HCT116 (cell line): Measurements from ENCODE around the gene INKA1. TPM values are rescaled to one million over a fixed set of nuclear protein-coding genes. Genes with fewer than 3 reads are reported as not detected.
A peak's percentile ranks its signal among the peaks of the same experiment; 100 is the strongest.

Experiments used
- ATAC-seq: fragments of 200-7000 bp; cut with Tn5 transposase; 2 replicates; pipeline ENCODE4 v1.9.1; 2020; ENCODE audit warnings: mild to moderate bottlenecking, moderate library complexity
- BruUV-seq: library from RNA; stranded (reverse); fragments of 400-500 nt; replicated peaks from 2 replicates; lab custom pipeline; 2021; lab: Mats Ljungman, UMichigan
- CTCF ChIA-PET: fragments of 300-600 bp; sonication (Branson Sonifier 250); formaldehyde crosslinking; loops from one replicate; lab custom pipeline; 2021; ENCODE audit warnings: antibody characterized with exemption; lab: Charles Lee
- POLR2A ChIA-PET: fragments of 300-600, 350-600 bp; sonication (Branson Sonifier 250); formaldehyde crosslinking; loops from one replicate; lab custom pipeline; 2021; ENCODE audit warnings: antibody characterized with exemption; lab: Charles Lee
- RAD21 ChIA-PET, 2 experiments: fragments of 300-600 bp; sonication (Branson Sonifier 250); formaldehyde crosslinking; loops; one replicate each; lab custom pipeline; 2023; ENCODE audit warnings: low total read pairs in 2 of 2; ENCODE audit not compliant: uncharacterized antibody in 2 of 2, unreplicated experiment in 2 of 2, low non-redundant PET in 1 of 2; lab: Charles Lee
- DNase-seq: peaks from one replicate; pipeline ENCODE4 v3.0.0-alpha.2; 2010; ENCODE audit warnings: low read depth, low spot score
- H2AFZ ChIP-seq: fragments of 200-600 bp; shearing (Covaris generic), sonication (generic); 2 replicates; pipeline ENCODE4 v1.6.1; 2017; ENCODE audit warnings: low read depth, mixed run types, mixed read lengths, antibody characterized with exemption, low read length; ENCODE audit not compliant: poor library complexity, severe bottlenecking
- H3K27ac ChIP-seq: 2 replicates; pipeline ENCODE4 v1.5.1; 2012; ENCODE audit warnings: low read depth, low read length
- H3K27me3 ChIP-seq: fragments of 200-600 bp; sonication (generic); 2 replicates; pipeline ENCODE4 v1.6.1; 2016; ENCODE audit warnings: mixed run types, low read length, mixed read lengths; ENCODE audit not compliant: insufficient read depth
- H3K36me3 ChIP-seq, 2 experiments: fragments of 200-500 bp in 1 of 2; fragments of 200-600 bp in 1 of 2; sonication (Bioruptor generic) in 1 of 2; sonication (generic) in 1 of 2; 2 replicates each; pipeline versions ENCODE4 v1.5.1 to v1.6.1; 2014 to 2016; ENCODE audit warnings: low read length in 2 of 2, inconsistent platforms in 1 of 2, mixed read lengths in 1 of 2, mixed run types in 1 of 2; ENCODE audit not compliant: insufficient read depth in 2 of 2, control insufficient read depth in 1 of 2
- H3K4me1 ChIP-seq, 2 experiments: fragments of 200-600 bp in 1 of 2; sonication (generic) in 1 of 2; 2 replicates each; pipeline versions ENCODE4 v1.5.1 to v1.6.1; 2012 to 2017; ENCODE audit warnings: low read length in 2 of 2, inconsistent platforms in 1 of 2, mild to moderate bottlenecking in 1 of 2, mixed read lengths in 1 of 2, mixed run types in 1 of 2, moderate library complexity in 1 of 2; ENCODE audit not compliant: insufficient read depth in 2 of 2, control insufficient read depth in 1 of 2
- H3K4me2 ChIP-seq: fragments of 200-600 bp; sonication (generic); 2 replicates; pipeline ENCODE4 v1.6.1; 2017; ENCODE audit warnings: mixed run types, low read length, mixed read lengths
- H3K4me3 ChIP-seq, 2 experiments: fragments of 200-600 bp in 1 of 2; sonication (generic) in 1 of 2; replicated peaks in 1 of 2; 2 replicates each; pipeline ENCODE4 v1.5.1; 2011 to 2016; ENCODE audit warnings: low read length in 2 of 2, control low read depth in 1 of 2, low read depth in 1 of 2, mild to moderate bottlenecking in 1 of 2, mixed read lengths in 1 of 2, mixed run types in 1 of 2
- H3K79me2 ChIP-seq: fragments of 200-600 bp; sonication (generic); 2 replicates; pipeline ENCODE4 v1.6.1; 2017; ENCODE audit warnings: mild to moderate bottlenecking, mixed run types, low read length, moderate library complexity, mixed read lengths; ENCODE audit not compliant: insufficient read depth
- H3K9ac ChIP-seq: fragments of 200-600 bp; sonication (generic); 2 replicates; pipeline ENCODE4 v1.6.1; 2016; ENCODE audit warnings: low read length, mixed read lengths
- H3K9me2 ChIP-seq: fragments of 200-600 bp; sonication (generic), shearing (Covaris generic); 2 replicates; pipeline ENCODE4 v1.6.1; 2017; ENCODE audit warnings: mixed run types, mild to moderate bottlenecking, moderate library complexity; ENCODE audit not compliant: insufficient read depth
- H3K9me3 ChIP-seq, 2 experiments: fragments of 200-500 bp in 1 of 2; fragments of 200-600 bp in 1 of 2; sonication (Bioruptor generic) in 1 of 2; sonication (generic) in 1 of 2; 2 replicates each; pipeline ENCODE4 v1.6.1; 2014 to 2017; ENCODE audit warnings: low read length in 2 of 2, mixed read lengths in 2 of 2, inconsistent platforms in 1 of 2, low read depth in 1 of 2, mild to moderate bottlenecking in 1 of 2, mixed run types in 1 of 2, moderate library complexity in 1 of 2; ENCODE audit not compliant: control insufficient read depth in 1 of 2, insufficient read depth in 1 of 2
- H4K20me1 ChIP-seq: fragments of 200-600 bp; sonication (generic), shearing (Covaris generic); 2 replicates; pipeline ENCODE4 v1.6.1; 2017; ENCODE audit warnings: mixed run types, mild to moderate bottlenecking, moderate library complexity; ENCODE audit not compliant: insufficient read depth
- CEBPB ChIP-seq: IDR thresholded peaks from 2 replicates; pipeline ENCODE4 v1.6.1; 2012; ENCODE audit warnings: low read depth
- EGR1 ChIP-seq: IDR thresholded peaks from 2 replicates; pipeline ENCODE4 v1.6.1; 2012; ENCODE audit warnings: low read depth
- ELF1 ChIP-seq: IDR thresholded peaks from 2 replicates; pipeline ENCODE4 v1.6.1; 2012; ENCODE audit warnings: low read depth, borderline replicate concordance
- EZH2phosphoT487 ChIP-seq: fragments of 200-600 bp; IDR thresholded peaks from 2 replicates; pipeline ENCODE4 v1.6.1; 2018; ENCODE audit warnings: antibody characterized with exemption, borderline replicate concordance
- JUND ChIP-seq: IDR thresholded peaks from 2 replicates; pipeline ENCODE4 v1.6.1; 2012
- SIN3A ChIP-seq: IDR thresholded peaks from 2 replicates; pipeline ENCODE4 v1.6.1; 2012; ENCODE audit warnings: low read depth
- SP1 ChIP-seq: IDR thresholded peaks from 2 replicates; pipeline ENCODE4 v1.6.1; 2012; ENCODE audit warnings: low read depth
- SRF ChIP-seq: IDR thresholded peaks from 2 replicates; pipeline ENCODE4 v1.6.1; 2012; ENCODE audit warnings: low read depth
- YY1 ChIP-seq: IDR thresholded peaks from 2 replicates; pipeline ENCODE4 v1.6.1; 2011; ENCODE audit warnings: low read length, low read depth, moderate library complexity, mild to moderate bottlenecking; ENCODE audit not compliant: insufficient replicate concordance; ENCODE audit errors: extremely low read depth
- intact Hi-C: fragments of 100-400 bp; cut with micrococcal nuclease; formaldehyde crosslinking; loops from 2 replicates; pipeline ENCODE4 v1.10.0; 2022
- total RNA-seq: library from RNA; stranded (reverse); gene quantifications from one replicate; pipeline ENCODE4 v1.2.1, GENCODE V29; 2021; ENCODE audit not compliant: unreplicated experiment
- TF ChIP-seq, protein P1 (sequence below): IDR thresholded peaks from 2 replicates; pipeline ENCODE4 v1.6.1; 2012
- TF ChIP-seq, protein P2 (sequence below): IDR thresholded peaks from 2 replicates; pipeline ENCODE4 v1.6.1; 2012; ENCODE audit warnings: low read depth
- TF ChIP-seq, protein P3 (sequence below): IDR thresholded peaks from 2 replicates; pipeline ENCODE4 v1.6.1; 2012

Gene INKA1
- total RNA-seq, 1 experiment from 2014 or later = 1.6 TPM

DNA sequence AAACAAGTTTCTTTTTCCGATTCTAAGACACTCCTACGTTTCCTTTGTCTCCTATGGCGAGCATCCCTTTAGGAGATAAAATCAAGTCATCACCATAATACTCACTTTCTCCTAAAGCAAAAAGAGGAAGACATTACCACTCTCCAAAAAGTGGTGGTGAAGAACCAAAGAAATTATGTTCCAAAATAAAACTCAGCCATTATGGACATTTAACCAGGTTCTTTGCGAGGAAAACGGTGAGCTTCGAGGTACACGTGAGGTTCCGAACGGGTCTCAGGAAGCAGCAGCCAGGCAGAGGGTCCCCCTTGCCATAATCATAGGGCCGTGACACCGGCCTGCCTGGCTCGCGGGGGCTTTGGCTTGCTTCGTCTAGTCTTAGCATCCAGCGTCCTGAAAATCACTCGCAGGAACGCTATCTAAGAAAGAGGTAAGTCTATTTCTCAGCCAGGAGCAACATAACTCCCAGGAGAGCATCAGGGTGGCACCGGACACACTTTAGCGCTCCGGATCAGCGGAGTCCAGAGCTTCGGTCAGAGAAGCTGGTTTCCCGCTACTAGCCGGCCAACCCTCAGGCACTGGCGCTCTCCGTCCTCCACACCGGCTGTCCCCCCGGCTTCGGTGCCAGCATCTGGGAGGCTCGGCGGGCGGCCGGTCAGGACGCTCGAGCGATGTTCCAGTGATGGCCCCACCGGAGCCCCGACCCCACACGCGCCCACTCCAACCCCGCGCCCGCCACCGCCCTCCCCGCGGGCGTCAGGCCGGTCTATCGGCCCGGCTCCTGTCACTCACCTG lies 17.3 kb upstream of the INKA1 start:
- peaks cover 53% of the 10 kb centered on the region for H3K79me2 ChIP-seq
- no peaks in the 10 kb centered on the region for H3K9me3 ChIP-seq
- ChIA-PET CTCF (interaction anchor here (0.5 to 2.9 kb wide), 2 partner anchors 17 to 361 kb away, joined by 3 to 15 read pairs; partner anchors contain the start of gene INKA1), POLR2A (interaction anchor here (0.6 to 1.1 kb wide), 3 partner anchors 8 to 17 kb away, joined by 3 to 4 read pairs (median 4); no protein-coding TSS in a partner anchor), RAD21 (no interaction called here)
- DNase-seq = no peak
- peaks cover 7 to 18% of the 10 kb centered on the region in 2 experiments; a peak in 3 of 4 replicates for H3K4me1 ChIP-seq
- no peak overlapping the region for H2AFZ ChIP-seq
- no peaks in the 10 kb centered on the region for H3K9me2 ChIP-seq
- H3K27ac ChIP-seq = peak overlapping the region; percentile 73
- intact Hi-C loops = loop anchor here (1.0 kb wide), 1 partner anchor 32 kb away; no protein-coding TSS in a partner anchor
- H3K36me3 ChIP-seq = peaks cover 3 to 7% of the 10 kb centered on the region in 2 experiments; a peak in 3 of 4 replicates
- peak overlapping the region; percentile 54 to 90 for H3K4me3 ChIP-seq
- peak overlapping the region; percentile 89 for H3K9ac ChIP-seq
- H3K4me2 ChIP-seq = peak overlapping the region; percentile 97
- peak; percentile 46 for ATAC-seq
- no peaks in the 10 kb centered on the region for H4K20me1 ChIP-seq
- H3K27me3 ChIP-seq = no peaks in the 10 kb centered on the region
- BruUV-seq = no TSS peak
- TF ChIP-seq, protein P1, sequence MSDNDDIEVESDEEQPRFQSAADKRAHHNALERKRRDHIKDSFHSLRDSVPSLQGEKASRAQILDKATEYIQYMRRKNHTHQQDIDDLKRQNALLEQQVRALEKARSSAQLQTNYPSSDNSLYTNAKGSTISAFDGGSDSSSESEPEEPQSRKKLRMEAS = no peak
- no peak for TF ChIP-seq SIN3A
- no peak for TF ChIP-seq SP1
- no peak for TF ChIP-seq CEBPB
- TF ChIP-seq, protein P2, sequence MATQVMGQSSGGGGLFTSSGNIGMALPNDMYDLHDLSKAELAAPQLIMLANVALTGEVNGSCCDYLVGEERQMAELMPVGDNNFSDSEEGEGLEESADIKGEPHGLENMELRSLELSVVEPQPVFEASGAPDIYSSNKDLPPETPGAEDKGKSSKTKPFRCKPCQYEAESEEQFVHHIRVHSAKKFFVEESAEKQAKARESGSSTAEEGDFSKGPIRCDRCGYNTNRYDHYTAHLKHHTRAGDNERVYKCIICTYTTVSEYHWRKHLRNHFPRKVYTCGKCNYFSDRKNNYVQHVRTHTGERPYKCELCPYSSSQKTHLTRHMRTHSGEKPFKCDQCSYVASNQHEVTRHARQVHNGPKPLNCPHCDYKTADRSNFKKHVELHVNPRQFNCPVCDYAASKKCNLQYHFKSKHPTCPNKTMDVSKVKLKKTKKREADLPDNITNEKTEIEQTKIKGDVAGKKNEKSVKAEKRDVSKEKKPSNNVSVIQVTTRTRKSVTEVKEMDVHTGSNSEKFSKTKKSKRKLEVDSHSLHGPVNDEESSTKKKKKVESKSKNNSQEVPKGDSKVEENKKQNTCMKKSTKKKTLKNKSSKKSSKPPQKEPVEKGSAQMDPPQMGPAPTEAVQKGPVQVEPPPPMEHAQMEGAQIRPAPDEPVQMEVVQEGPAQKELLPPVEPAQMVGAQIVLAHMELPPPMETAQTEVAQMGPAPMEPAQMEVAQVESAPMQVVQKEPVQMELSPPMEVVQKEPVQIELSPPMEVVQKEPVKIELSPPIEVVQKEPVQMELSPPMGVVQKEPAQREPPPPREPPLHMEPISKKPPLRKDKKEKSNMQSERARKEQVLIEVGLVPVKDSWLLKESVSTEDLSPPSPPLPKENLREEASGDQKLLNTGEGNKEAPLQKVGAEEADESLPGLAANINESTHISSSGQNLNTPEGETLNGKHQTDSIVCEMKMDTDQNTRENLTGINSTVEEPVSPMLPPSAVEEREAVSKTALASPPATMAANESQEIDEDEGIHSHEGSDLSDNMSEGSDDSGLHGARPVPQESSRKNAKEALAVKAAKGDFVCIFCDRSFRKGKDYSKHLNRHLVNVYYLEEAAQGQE = no peak
- TF ChIP-seq YY1 = no peak
- no peak for TF ChIP-seq JUND
- no peak for TF ChIP-seq ELF1
- TF ChIP-seq, protein P3, sequence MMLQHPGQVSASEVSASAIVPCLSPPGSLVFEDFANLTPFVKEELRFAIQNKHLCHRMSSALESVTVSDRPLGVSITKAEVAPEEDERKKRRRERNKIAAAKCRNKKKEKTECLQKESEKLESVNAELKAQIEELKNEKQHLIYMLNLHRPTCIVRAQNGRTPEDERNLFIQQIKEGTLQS = no peak
- TF ChIP-seq EZH2phosphoT487 = no peak
- no peak for TF ChIP-seq SRF
- TF ChIP-seq EGR1 = no peak
